ENCODE results near the gene PDE4D.

Gene PDE4D

DNA sequence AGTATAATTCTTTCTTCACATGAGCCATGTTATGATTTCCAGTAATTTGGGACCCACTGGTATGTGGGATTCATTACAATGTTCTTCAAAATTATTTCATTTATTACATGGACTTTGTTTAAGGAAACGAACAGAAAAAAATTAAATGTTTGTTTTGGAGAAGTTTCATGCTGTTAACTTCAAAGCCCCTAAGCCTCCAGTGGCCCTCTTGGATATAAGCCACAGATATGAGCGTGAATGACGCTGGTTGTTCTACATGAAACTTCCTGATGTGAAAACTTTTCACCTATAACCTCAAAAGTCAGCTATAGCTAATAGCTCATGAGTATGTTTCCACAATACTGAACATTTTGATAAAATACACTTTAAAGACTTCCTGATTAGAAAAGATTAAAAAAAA is 334.2 kb downstream of the PDE4D start:
- no peak for TF ChIP-seq Cebpa-rat (IDR thresholded peaks at IDR 0.05)
- Histone ChIP-seq H3K4me1 (peaks cover 16 to 29% (median 26%) of the 10 kb centered on the region in 10 experiments), H3K9me3 (replicated peaks in 1 of 11) (no peaks in the 10 kb centered on the region), H3K27me3 (no peaks in the 10 kb centered on the region), H3K4me2 (no peak overlapping the region), H3K27ac (no peak overlapping the region), H3K4me3 (no peak overlapping the region), H4K20me1 (no peaks in the 10 kb centered on the region), H3K9ac (no peak overlapping the region), H3K36me3 (no peaks in the 10 kb centered on the region)

- H3K27me3 ChIP-seq: no peaks in the 10 kb centered on the region
- peaks cover 14 to 24% (median 21%) of the 10 kb centered on the region in 10 experiments for H3K4me1 ChIP-seq
- H3K4me3 ChIP-seq: no peak overlapping the region
- no peak overlapping the region for H3K9ac ChIP-seq
- no peaks in the 10 kb centered on the region for H3K9me3 ChIP-seq (replicated peaks in 1 of 11)
- H3K27ac ChIP-seq: no peak overlapping the region
- H3K4me2 ChIP-seq: no peak overlapping the region
- no peaks in the 10 kb centered on the region for H4K20me1 ChIP-seq
- H3K36me3 ChIP-seq: no peaks in the 10 kb centered on the region
- TF ChIP-seq Cebpa-rat (IDR thresholded peaks at IDR 0.05): no peak
Observed at GRCh38 chr5:59558501-59558900, 335.0 kb downstream of the PDE4D start.

DNA sequence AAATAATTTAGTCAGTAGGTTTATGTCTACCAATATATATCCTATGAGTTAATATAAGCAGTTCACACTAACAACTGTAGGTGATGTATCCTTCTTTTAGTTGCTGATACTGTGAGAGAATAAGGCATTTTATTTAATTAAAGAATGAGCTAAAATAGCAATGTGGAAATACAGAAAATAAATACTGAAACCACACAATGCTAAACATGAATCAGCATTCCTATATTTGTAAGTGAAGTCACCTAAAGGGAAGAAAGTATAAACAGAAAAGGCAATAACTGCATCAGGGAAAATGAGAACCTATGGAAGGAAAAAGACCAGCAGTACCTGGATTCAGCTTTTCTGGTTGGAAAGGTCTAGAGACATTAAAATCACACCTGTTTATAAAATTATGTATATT is 336.0 kb downstream of the PDE4D start:
- no peaks in the 10 kb centered on the region for H4K20me1 ChIP-seq
- no peak overlapping the region for H3K4me3 ChIP-seq
- no peaks in the 10 kb centered on the region for H3K27me3 ChIP-seq
- no peaks in the 10 kb centered on the region for H3K36me3 ChIP-seq
- H3K4me2 ChIP-seq: no peak overlapping the region
- TF ChIP-seq Cebpa-rat (IDR thresholded peaks at IDR 0.05): no peak
- peaks cover 5 to 15% (median 12%) of the 10 kb centered on the region in 10 experiments; a peak in 18 of 20 replicates for H3K4me1 ChIP-seq
- H3K9me3 ChIP-seq (replicated peaks in 1 of 11): no peaks in the 10 kb centered on the region
- no peak overlapping the region for H3K27ac ChIP-seq
- no peak overlapping the region for H3K9ac ChIP-seq

- Histone ChIP-seq H3K27me3 (no peaks in the 10 kb centered on the region), H3K36me3 (no peaks in the 10 kb centered on the region), H3K27ac (no peak overlapping the region), H3K4me3 (no peak overlapping the region), H4K20me1 (no peaks in the 10 kb centered on the region), H3K9me3 (replicated peaks in 1 of 11) (no peaks in the 10 kb centered on the region), H3K4me1 (no peaks in the 10 kb centered on the region), H3K4me2 (no peak overlapping the region), H3K9ac (no peak overlapping the region)
- no peak for TF ChIP-seq Cebpa-rat (IDR thresholded peaks at IDR 0.05)
Observed at GRCh38 chr5:59555596-59555995, 337.9 kb downstream of the PDE4D start.

GRCh38 chr5:59554501-59554900 is 339.0 kb downstream of the PDE4D start:
- Histone ChIP-seq H3K27ac (no peak overlapping the region), H3K36me3 (no peaks in the 10 kb centered on the region), H3K4me1 (no peaks in the 10 kb centered on the region), H3K9ac (no peak overlapping the region), H4K20me1 (no peaks in the 10 kb centered on the region), H3K9me3 (replicated peaks in 1 of 11) (no peaks in the 10 kb centered on the region), H3K27me3 (no peaks in the 10 kb centered on the region), H3K4me3 (no peak overlapping the region), H3K4me2 (no peak overlapping the region)
- no peak for TF ChIP-seq Cebpa-rat (IDR thresholded peaks at IDR 0.05)

- Histone ChIP-seq H3K4me3 (no peak overlapping the region), H3K9me3 (replicated peaks in 1 of 11) (no peaks in the 10 kb centered on the region), H4K20me1 (no peaks in the 10 kb centered on the region), H3K4me1 (no peaks in the 10 kb centered on the region), H3K9ac (no peak overlapping the region), H3K4me2 (no peak overlapping the region), H3K36me3 (no peaks in the 10 kb centered on the region), H3K27ac (no peak overlapping the region), H3K27me3 (no peaks in the 10 kb centered on the region)
- TF ChIP-seq Cebpa-rat (IDR thresholded peaks at IDR 0.05): no peak
Observed at GRCh38 chr5:59553992-59554391, 339.5 kb downstream of the PDE4D start.

DNA sequence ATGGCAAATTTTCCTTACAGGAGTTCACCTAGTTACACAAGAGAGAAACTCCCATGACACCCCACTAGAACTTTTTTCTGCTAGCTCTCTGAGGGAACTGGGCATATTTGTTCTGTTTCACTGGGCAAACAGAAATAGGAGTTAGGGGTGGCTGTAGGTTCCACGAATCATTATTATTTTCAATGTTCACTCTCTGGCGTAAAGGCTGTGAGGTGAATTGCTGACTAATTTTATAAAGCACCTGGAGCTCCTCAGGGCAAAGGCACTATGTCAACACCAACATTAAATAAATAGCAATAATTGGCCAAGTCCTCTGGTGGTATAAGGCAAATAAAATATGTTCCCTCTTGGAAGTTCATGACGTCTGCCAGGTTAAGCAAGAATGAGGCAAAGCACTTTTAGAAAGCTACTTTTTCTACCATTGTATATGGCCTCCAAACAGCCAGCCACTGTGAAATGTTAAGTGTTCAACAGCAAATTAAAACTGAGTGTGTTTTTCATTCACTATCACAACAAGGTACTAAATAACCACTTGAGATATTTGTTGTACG is 344.6 kb downstream of the PDE4D start:
- H3K4me1 ChIP-seq: no peaks in the 10 kb centered on the region
- no peak for TF ChIP-seq Cebpa-rat (IDR thresholded peaks at IDR 0.05)
- H4K20me1 ChIP-seq: no peaks in the 10 kb centered on the region
- H3K9me3 ChIP-seq (replicated peaks in 1 of 11): no peaks in the 10 kb centered on the region
- H3K27me3 ChIP-seq: no peaks in the 10 kb centered on the region
- H3K27ac ChIP-seq: no peak overlapping the region
- H3K4me2 ChIP-seq: no peak overlapping the region
- no peak overlapping the region for H3K4me3 ChIP-seq
- no peak overlapping the region for H3K9ac ChIP-seq
- H3K36me3 ChIP-seq: no peaks in the 10 kb centered on the region

DNA sequence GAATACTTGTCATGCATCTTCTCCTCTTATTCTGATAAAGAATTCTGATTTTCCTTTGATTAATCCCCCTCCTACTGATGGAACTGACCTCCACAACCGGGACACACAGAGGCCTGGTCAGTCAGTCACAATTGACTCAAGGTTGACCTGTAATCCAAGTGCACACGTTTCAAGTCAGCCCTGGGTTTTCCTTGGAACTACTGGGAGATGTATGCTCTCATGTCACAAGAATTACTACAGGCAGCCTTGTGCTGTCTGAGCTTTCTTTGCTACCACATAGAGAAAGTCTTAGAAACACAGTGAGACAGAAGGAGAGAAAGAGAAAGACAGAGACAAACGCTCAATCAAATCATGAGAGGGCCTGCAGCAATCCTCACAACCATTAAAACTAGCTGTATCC is 345.8 kb downstream of the PDE4D start:
- H3K4me3 ChIP-seq: no peak overlapping the region
- TF ChIP-seq Cebpa-rat (IDR thresholded peaks at IDR 0.05): no peak
- H3K27ac ChIP-seq: no peak overlapping the region
- H3K27me3 ChIP-seq: no peaks in the 10 kb centered on the region
- no peak overlapping the region for H3K4me2 ChIP-seq
- no peaks in the 10 kb centered on the region for H3K4me1 ChIP-seq
- H3K9ac ChIP-seq: no peak overlapping the region
- H3K36me3 ChIP-seq: no peaks in the 10 kb centered on the region
- H4K20me1 ChIP-seq: no peaks in the 10 kb centered on the region
- no peaks in the 10 kb centered on the region for H3K9me3 ChIP-seq (replicated peaks in 1 of 11)

- no peaks in the 10 kb centered on the region for H4K20me1 ChIP-seq
- no peaks in the 10 kb centered on the region for H3K27me3 ChIP-seq
- no peak overlapping the region for H3K27ac ChIP-seq
- H3K9ac ChIP-seq: no peak overlapping the region
- TF ChIP-seq Cebpa-rat (IDR thresholded peaks at IDR 0.05): no peak
- no peaks in the 10 kb centered on the region for H3K36me3 ChIP-seq
- no peaks in the 10 kb centered on the region for H3K4me1 ChIP-seq
- no peaks in the 10 kb centered on the region for H3K9me3 ChIP-seq (replicated peaks in 1 of 11)
- no peak overlapping the region for H3K4me3 ChIP-seq
- H3K4me2 ChIP-seq: no peak overlapping the region
Observed at GRCh38 chr5:59544573-59544972, 349.0 kb downstream of the PDE4D start.

GRCh38 chr5:59543821-59544442 is 349.6 kb downstream of the PDE4D start:
- no peak overlapping the region for H3K4me2 ChIP-seq
- H3K27me3 ChIP-seq: no peaks in the 10 kb centered on the region
- no peak overlapping the region for H3K27ac ChIP-seq
- H3K9ac ChIP-seq: no peak overlapping the region
- no peak overlapping the region for H3K4me3 ChIP-seq
- H4K20me1 ChIP-seq: no peaks in the 10 kb centered on the region
- TF ChIP-seq Cebpa-rat (IDR thresholded peaks at IDR 0.05): no peak
- no peaks in the 10 kb centered on the region for H3K9me3 ChIP-seq (replicated peaks in 1 of 11)
- H3K36me3 ChIP-seq: no peaks in the 10 kb centered on the region
- no peaks in the 10 kb centered on the region for H3K4me1 ChIP-seq

All from BLaER1 treated with 17β-estradiol and CSF1 and Interleukin-3, amounts not matched to agents 10 nM and 100 nM (cell line).